HepG2 (cell line): ENCODE results near the gene SASH3. TPM values are rescaled to one million over a fixed set of nuclear protein-coding genes. Genes with fewer than 3 reads are reported as not detected.

Source experiments
- AFF4 ChIP-seq: sonication (generic); formaldehyde crosslinking; IDR thresholded peaks from 2 replicates; pipeline ENCODE4 v1.4.0; 2020; ENCODE audit warnings: missing genetic modification reagents
- ATF4 ChIP-seq, 2 experiments: fragments of 450-650 bp in 1 of 2; sonication (generic) in 1 of 2; formaldehyde crosslinking; IDR thresholded peaks; 2 replicates each; pipeline versions ENCODE4 v1.5.0 to v1.8.0; 2020 to 2022; ENCODE audit warnings: mild to moderate bottlenecking in 1 of 2, missing genetic modification reagents in 1 of 2
- NFYC ChIP-seq: IDR thresholded peaks from 2 replicates; pipeline ENCODE4 v1.6.1; 2016; ENCODE audit warnings: missing genetic modification reagents, missing compliant biosample characterization
- TARDBP ChIP-seq: sonication (generic); formaldehyde crosslinking; IDR thresholded peaks from 2 replicates; pipeline ENCODE4 v1.8.0; 2022; ENCODE audit warnings: mild to moderate bottlenecking, missing genetic modification reagents
- ZNF574 ChIP-seq: sonication (generic); formaldehyde crosslinking; IDR thresholded peaks from 2 replicates; pipeline ENCODE4 v1.4.0; 2020; ENCODE audit warnings: missing genetic modification reagents
- ZNF687 ChIP-seq: sonication (generic); formaldehyde crosslinking; IDR thresholded peaks from 2 replicates; pipeline ENCODE4 v1.5.1; 2020; ENCODE audit warnings: mild to moderate bottlenecking, missing genetic modification reagents, moderate library complexity
- polyA plus RNA-seq, 8 experiments: library from polyadenylated mRNA; depleted of rRNA in 3 of 8; stranded (reverse) in 7 of 8; unstranded in 1 of 8; fragments of >200 nt; fragmentation: Illumina TruSeq in 4 of 8; extraction: Trizol in 4 of 8; gene quantifications; 2 replicates each; pipeline versions ENCODE4 v1.2.1 to v1.2.3, GENCODE V29; 2011 to 2016; ENCODE audit warnings: low read depth in 4 of 8, missing spikeins in 1 of 8, mixed read lengths in 1 of 8; ENCODE audit not compliant: insufficient read depth in 1 of 8
- total RNA-seq, 5 experiments: library from RNA; depleted of rRNA; stranded (reverse); fragments of >200 nt; fragmentation: Illumina TruSeq; extraction: Trizol; gene quantifications; 2 replicates each; pipeline ENCODE4 v1.2.3, GENCODE V29; 2016; ENCODE audit warnings: low read depth in 1 of 5
- TF ChIP-seq, protein P1 (sequence below): sonication (generic); formaldehyde crosslinking; IDR thresholded peaks from 2 replicates; pipeline ENCODE4 v1.5.0; 2020; ENCODE audit warnings: mild to moderate bottlenecking, missing genetic modification reagents
- TF ChIP-seq, protein P2 (sequence below): sonication (generic); formaldehyde crosslinking; IDR thresholded peaks from 2 replicates; pipeline ENCODE4 v1.4.0; 2020; ENCODE audit warnings: missing genetic modification reagents

SASH3 gene
- total and polyA plus RNA-seq, 2 of the 13 experiments (the other 11 are each of a cell fraction or from before 2014, with no cell fraction given): 0.08 TPM; not detected in 1

GRCh38 chrX:129843459-129844306 is 63.9 kb downstream of the SASH3 start, which contains the start of gene ZDHHC9 (continued):
- TF ChIP-seq, protein P1, sequence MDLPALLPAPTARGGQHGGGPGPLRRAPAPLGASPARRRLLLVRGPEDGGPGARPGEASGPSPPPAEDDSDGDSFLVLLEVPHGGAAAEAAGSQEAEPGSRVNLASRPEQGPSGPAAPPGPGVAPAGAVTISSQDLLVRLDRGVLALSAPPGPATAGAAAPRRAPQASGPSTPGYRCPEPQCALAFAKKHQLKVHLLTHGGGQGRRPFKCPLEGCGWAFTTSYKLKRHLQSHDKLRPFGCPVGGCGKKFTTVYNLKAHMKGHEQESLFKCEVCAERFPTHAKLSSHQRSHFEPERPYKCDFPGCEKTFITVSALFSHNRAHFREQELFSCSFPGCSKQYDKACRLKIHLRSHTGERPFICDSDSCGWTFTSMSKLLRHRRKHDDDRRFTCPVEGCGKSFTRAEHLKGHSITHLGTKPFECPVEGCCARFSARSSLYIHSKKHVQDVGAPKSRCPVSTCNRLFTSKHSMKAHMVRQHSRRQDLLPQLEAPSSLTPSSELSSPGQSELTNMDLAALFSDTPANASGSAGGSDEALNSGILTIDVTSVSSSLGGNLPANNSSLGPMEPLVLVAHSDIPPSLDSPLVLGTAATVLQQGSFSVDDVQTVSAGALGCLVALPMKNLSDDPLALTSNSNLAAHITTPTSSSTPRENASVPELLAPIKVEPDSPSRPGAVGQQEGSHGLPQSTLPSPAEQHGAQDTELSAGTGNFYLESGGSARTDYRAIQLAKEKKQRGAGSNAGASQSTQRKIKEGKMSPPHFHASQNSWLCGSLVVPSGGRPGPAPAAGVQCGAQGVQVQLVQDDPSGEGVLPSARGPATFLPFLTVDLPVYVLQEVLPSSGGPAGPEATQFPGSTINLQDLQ (CRISPR knock-in tag): no peak
- no peak for TF ChIP-seq AFF4
- TF ChIP-seq, protein P2, sequence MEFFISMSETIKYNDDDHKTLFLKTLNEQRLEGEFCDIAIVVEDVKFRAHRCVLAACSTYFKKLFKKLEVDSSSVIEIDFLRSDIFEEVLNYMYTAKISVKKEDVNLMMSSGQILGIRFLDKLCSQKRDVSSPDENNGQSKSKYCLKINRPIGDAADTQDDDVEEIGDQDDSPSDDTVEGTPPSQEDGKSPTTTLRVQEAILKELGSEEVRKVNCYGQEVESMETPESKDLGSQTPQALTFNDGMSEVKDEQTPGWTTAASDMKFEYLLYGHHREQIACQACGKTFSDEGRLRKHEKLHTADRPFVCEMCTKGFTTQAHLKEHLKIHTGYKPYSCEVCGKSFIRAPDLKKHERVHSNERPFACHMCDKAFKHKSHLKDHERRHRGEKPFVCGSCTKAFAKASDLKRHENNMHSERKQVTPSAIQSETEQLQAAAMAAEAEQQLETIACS (CRISPR knock-in tag): peak; percentile 89
- no peak for TF ChIP-seq ATF4 (CRISPR knock-in tag; IDR thresholded peaks at IDR 0.05)
- TF ChIP-seq ZNF687: peak; percentile 43
- peak; percentile 90 for TF ChIP-seq NFYC (CRISPR knock-in tag)
- 0 out of 2 replicates have a peak, but pooled peaks have one; percentile 7 for TF ChIP-seq ZNF574 (CRISPR knock-in tag)
- TF ChIP-seq TARDBP: no peak
